ENCODE data around the gene COX11. TPM values are rescaled to one million over a fixed set of nuclear protein-coding genes. Genes with fewer than 3 reads are reported as not detected.
A peak's percentile ranks its signal among the peaks of the same experiment; 100 is the strongest.

The COX11 gene
- total RNA-seq, 1 donor from 2014 or later, result 46.5 TPM

GRCh38 chr17:54968988-54969332 is 506 bp upstream of the COX11 start:
- intact Hi-C loops (cut with micrococcal nuclease), result loop anchor here (1.0 to 10.0 kb wide), 5 partner anchors 266 to 783 kb away; partner anchors contain the start of genes HLF and PCTP
- DNase-seq (no peak), ATAC-seq (ENCODE audit: low read depth) (peak; percentile 26)
- POLR2A ChIA-PET, result no interaction called here
- TF ChIP-seq, protein P1, sequence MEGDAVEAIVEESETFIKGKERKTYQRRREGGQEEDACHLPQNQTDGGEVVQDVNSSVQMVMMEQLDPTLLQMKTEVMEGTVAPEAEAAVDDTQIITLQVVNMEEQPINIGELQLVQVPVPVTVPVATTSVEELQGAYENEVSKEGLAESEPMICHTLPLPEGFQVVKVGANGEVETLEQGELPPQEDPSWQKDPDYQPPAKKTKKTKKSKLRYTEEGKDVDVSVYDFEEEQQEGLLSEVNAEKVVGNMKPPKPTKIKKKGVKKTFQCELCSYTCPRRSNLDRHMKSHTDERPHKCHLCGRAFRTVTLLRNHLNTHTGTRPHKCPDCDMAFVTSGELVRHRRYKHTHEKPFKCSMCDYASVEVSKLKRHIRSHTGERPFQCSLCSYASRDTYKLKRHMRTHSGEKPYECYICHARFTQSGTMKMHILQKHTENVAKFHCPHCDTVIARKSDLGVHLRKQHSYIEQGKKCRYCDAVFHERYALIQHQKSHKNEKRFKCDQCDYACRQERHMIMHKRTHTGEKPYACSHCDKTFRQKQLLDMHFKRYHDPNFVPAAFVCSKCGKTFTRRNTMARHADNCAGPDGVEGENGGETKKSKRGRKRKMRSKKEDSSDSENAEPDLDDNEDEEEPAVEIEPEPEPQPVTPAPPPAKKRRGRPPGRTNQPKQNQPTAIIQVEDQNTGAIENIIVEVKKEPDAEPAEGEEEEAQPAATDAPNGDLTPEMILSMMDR (IDR thresholded peaks at IDR 0.05), result no peak
- no peaks in the 10 kb centered on the region for H3K9me3 Mint-ChIP-seq
- CTCF ChIA-PET, result interaction anchor here (1.1 kb wide), 1 partner anchor 23 kb away, joined by 4 read pairs; no protein-coding TSS in a partner anchor
- H3K36me3 Mint-ChIP-seq (ENCODE audit: low read depth), result peaks cover 9% of the 10 kb centered on the region
- no peak overlapping the region for H3K4me3 Mint-ChIP-seq
- peaks cover 22% of the 10 kb centered on the region for H3K4me1 Mint-ChIP-seq
- H3K27me3 Mint-ChIP-seq, result no peaks in the 10 kb centered on the region
- no peak overlapping the region for H3K27ac Mint-ChIP-seq

- intact Hi-C loops (cut with micrococcal nuclease), result loop anchor here (1.0 to 10.0 kb wide), 5 partner anchors 267 to 785 kb away; partner anchors contain the start of genes HLF and PCTP
Observed at GRCh38 chr17:54967621-54968261, 713 bp downstream of the COX11 start.

DNA sequence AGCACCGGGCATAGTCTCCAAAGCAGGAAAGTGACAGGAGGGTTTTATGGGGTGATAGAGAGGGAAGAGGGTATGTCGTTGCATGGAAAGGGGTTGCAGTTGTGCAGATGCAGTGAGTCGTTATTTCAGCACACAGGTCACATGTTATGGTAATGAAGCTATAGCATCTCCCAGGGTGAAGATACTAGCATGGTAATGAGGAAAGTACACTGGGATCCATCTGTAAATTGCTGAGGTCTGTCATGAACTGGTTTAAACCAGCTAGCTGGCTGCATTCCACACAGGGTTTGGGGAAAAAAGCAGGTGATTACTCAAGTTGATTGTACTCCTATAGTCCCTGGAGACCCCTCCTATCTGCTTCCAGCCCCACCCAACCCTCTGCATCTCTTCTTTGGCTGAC is 11.7 kb downstream of the COX11 start:
- no peak overlapping the region for H3K27ac Mint-ChIP-seq
- ATAC-seq (ENCODE audit: low read depth) (no peak), DNase-seq (no peak)
- no peaks in the 10 kb centered on the region for H3K4me1 Mint-ChIP-seq
- intact Hi-C loops (cut with micrococcal nuclease), result no loop called here
- POLR2A ChIA-PET, result no interaction called here
- peaks cover 34% of the 10 kb centered on the region for H3K36me3 Mint-ChIP-seq (ENCODE audit: low read depth)
- TF ChIP-seq, protein P1 (IDR thresholded peaks at IDR 0.05), result no peak
- H3K4me3 Mint-ChIP-seq, result no peak overlapping the region
- no peaks in the 10 kb centered on the region for H3K27me3 Mint-ChIP-seq
- H3K9me3 Mint-ChIP-seq, result no peaks in the 10 kb centered on the region
- CTCF ChIA-PET, result no interaction called here

More at GRCh38 chr17:54967621-54968261, 713 bp downstream of the COX11 start:
- POLR2A ChIA-PET, result no interaction called here
- Mint-ChIP-seq H3K27ac (no peak overlapping the region), H3K9me3 (no peaks in the 10 kb centered on the region), H3K4me1 (peaks cover 25% of the 10 kb centered on the region), H3K27me3 (no peaks in the 10 kb centered on the region), H3K4me3 (no peak overlapping the region), H3K36me3 (ENCODE audit: low read depth) (peaks cover 20% of the 10 kb centered on the region)
- no peak for DNase-seq
- TF ChIP-seq, protein P1 (IDR thresholded peaks at IDR 0.05), result no peak
- CTCF ChIA-PET, result no interaction called here
- ATAC-seq (ENCODE audit: low read depth), result peak; percentile 5

DNA sequence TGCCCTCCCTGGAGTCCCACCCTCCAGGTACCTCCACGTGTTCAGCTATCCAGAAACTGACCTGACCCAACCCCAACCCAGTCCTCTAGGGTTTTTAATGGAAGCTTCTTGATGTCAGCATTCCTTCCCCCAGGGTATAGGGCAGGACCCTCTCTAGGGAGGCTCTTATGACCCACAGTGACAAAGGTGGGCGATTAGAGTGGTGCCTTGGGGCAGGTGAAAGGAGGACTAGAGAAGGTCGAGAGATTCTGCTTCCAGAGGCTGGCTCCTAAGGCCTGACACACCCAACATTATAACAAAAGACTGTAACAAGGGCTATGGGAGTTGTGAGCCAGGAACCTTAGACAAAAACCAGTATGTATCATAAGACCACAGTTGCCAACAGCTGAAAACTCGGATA is 17.2 kb downstream of the COX11 start:
- no peaks in the 10 kb centered on the region for H3K9me3 Mint-ChIP-seq
- DNase-seq, result no peak
- no peak for ATAC-seq (ENCODE audit: low read depth)
- H3K27me3 Mint-ChIP-seq, result peaks cover 2% of the 10 kb centered on the region
- ChIA-PET CTCF (no interaction called here), POLR2A (no interaction called here)
- H3K36me3 Mint-ChIP-seq (ENCODE audit: low read depth), result peaks cover 5% of the 10 kb centered on the region
- H3K4me3 Mint-ChIP-seq, result no peak overlapping the region
- no peak overlapping the region for H3K27ac Mint-ChIP-seq
- intact Hi-C loops (cut with micrococcal nuclease), result no loop called here
- no peaks in the 10 kb centered on the region for H3K4me1 Mint-ChIP-seq
- TF ChIP-seq, protein P1 (IDR thresholded peaks at IDR 0.05), result no peak

DNA sequence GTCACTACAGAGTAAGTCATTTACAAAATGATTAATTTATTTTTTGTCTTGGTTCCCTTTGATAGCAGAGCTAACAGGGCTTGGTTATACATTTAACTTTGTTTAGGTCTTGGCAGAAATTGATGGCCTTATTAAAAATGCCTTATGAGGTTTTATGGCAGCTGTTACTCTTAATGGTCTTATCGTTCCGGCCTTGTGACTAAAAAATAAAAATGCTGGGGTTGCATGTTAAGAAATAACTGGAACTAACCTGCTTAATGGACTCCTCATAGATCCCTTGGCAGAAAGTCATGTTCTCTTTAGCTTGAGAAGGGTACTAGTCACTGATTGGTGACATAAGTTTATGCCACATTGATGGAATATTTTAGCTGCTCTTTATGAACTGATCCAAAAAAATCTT is 18.3 kb downstream of the COX11 start:
- Mint-ChIP-seq H3K9me3 (no peaks in the 10 kb centered on the region), H3K36me3 (ENCODE audit: low read depth) (peaks cover 5% of the 10 kb centered on the region), H3K27me3 (peaks cover 2% of the 10 kb centered on the region), H3K27ac (no peak overlapping the region), H3K4me3 (no peak overlapping the region), H3K4me1 (no peaks in the 10 kb centered on the region)
- CTCF ChIA-PET, result no interaction called here
- POLR2A ChIA-PET, result no interaction called here
- DNase-seq (no peak), ATAC-seq (ENCODE audit: low read depth) (no peak)
- intact Hi-C loops (cut with micrococcal nuclease), result no loop called here
- TF ChIP-seq, protein P1 (IDR thresholded peaks at IDR 0.05), result no peak

All from activated B cell treated with CpG ODN at 0.5 μM for 24 hours (primary cell).